Stimulated activated CD8-positive, alpha-beta memory T cell treated with anti-CD3 and anti-CD28 coated beads, Interleukin-15, amount 100 ng/mL, for 24 hours (primary cell): ENCODE measurements around the gene PDCD1.
"Not testable (repeated sequence)": the region's sequence is repeated elsewhere in the genome, so short reads cannot be mapped to it uniquely, and the experiment has no call there.

Experiments
- DNase-seq: peaks from one replicate; pipeline ENCODE4 v3.0.0-alpha.2; 2020; ENCODE audit warnings: low read depth

The PDCD1 gene

GRCh38 chr2:241813644-241814392 is 44.9 kb downstream of the PDCD1 start:
- no peak for DNase-seq

DNA sequence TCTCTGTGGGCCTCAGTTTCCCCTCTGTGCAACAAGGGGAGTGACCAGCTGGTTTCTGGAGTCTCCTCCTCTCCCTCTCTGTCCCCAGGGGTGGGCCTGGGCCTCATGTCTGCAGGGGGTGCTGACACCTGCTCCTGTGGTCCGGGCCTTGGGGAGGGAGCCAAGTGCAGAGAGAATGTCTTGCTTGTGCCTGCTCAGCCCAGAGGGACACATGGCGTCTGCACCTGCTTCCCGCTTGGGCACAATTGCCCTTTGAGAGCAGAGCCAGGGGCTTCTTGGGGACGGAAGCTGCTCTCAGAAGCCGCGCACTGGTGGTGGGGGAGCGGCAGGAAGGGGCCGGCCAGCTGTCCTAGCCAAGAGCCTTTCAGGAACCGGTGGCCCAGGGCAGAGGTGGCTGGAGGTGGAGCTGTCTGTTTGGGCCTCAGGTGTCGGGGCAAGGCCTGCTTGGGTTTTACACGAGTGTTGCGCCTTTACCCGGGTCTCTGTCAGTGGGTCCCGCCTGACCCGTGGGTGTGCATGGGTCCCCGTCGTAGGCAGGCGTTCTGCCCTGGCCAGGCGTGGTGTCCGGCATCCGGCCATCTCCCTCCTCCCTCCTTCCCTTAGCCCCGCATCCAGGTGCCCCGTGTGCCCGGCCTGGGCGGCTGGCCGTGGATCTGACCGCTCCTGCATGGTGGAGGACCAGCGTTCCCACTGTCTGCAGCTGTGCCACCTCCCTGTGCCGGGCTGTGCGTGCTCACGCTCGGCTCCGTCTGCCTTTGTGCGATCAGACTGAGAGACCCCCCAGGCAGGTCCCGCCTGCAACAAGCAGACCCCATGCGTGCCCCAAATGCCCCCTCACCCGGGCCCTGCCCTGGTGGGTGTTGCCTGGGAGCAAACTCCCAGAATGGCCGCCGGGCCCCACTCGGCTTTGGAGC is 45.7 kb downstream of the PDCD1 start:
- DNase-seq, result no peak

DNA sequence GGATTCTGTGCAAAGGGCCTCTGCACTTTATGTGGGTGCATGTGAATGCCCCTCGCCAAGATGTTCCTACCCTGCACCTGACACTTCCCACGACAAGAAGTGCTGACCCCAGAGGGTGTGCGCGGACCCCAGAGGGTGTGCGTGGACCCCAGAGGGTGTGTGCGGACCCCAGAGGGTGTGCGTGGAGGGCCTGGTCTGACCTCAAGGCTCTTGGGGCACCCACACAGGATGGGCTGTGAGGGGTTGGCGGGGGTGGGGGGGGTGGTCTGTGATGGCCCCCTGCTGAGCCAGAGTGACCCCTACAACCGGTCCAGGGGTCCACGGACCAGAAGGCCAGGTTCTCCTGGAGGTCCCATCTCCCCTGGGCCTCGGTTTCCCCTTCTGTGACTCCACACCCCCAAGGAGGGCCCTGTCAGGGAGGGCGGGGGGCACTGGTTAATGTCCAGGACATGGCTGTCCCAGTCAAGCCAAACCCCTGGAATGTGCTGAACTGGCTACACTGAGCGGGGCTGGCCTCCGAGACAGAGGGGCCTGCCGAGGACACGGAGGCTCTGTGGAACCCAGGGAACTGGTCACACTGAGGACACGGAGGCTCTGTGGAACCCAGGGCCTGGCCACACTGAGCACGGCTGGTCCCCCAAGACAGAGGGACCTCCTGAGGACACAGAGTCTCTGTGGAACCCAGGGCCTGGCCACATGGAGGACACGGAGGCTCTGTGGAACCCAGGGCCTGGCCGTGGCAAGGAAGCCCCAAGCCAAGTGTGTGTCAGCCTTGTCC is 46.6 kb downstream of the PDCD1 start:
- no peak for DNase-seq

- no peak for DNase-seq
Measured at GRCh38 chr2:241811201-241811951, 47.3 kb downstream of the PDCD1 start.

DNA sequence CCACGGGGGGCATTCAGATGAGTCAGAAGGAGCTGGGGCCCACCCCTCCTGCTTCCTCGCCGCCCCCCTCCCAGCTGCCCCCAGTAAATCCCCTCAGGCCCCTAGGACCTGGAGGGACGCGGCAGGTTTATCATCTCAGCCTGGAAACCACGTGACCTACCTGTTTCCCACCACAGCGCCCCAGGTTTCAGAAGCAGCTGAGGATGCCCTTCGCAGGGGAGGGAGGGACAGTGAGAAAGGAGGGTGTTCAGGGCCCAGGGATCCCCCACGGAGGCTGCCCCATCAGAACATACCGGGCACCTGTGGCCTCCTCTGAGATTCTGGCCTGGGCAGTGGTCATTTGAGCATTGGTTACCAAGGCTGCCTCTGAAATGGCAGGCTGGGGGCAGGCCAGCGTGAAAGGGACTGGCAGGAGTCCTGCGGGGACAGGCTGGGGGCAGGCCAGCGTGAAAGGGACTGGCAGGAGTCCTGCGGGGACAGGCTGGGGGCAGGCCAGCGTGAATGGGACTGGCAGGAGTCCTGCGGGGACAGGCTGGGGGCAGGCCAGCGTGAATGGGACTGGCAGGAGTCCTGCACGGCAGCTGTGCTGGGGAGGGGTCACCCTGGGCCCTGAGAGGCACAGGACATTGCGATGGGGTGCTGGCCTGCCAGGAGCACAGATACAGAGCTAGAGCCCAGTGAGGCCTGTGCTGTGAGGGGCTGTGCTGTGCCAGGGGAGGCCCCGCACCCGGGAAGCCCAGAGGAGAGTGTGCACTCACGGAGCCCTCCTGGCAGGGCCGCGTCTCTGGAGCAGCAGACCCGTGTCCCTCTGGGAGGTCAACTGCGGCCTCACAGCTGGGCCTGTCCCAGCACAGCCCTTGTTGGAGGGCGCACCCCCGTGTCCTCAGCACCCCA is 48.1 kb downstream of the PDCD1 start:
- DNase-seq, result no peak

GRCh38 chr2:241809383-241810306 is 49.0 kb downstream of the PDCD1 start:
- no peak for DNase-seq

GRCh38 chr2:241808721-241809382 is 49.8 kb downstream of the PDCD1 start, which contains the start of gene NEU4:
NEU4 (plus strand) TSS chr2:241809193; CDS start chr2:241814485, 5,292 bp downstream.
- DNase-seq, result no peak

DNA sequence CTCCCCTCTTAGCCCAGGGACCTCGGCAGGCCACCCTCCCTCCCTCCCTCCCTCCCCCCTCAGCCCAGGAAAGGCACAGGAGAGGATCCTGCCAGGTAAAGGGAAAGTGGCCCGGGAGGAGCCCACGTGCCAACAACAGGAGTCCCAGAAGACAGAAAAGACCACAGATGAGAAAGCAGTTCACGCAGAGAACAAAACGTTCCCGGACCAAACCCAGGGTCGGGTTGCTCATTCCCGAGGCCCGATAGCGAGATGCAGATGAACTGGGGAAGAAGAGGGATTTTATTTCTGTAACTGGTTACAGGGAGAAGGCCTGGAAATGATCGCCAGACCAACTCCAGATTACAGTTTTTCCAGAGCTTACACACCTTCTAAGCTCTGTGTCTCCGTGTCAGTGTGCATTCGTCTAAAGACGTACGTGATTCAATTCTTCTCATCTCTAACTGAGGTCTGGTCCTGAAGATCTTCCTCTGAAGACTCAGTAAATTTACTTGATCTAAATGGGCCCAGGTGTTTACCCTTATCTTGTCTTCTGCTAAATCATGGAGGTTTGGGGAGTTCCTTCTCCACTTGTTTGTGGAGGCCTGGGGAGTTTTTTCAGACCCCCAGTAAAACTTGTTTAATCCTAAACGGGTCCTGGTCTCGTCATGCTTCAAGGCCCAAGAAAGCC is 50.5 kb downstream of the PDCD1 start:
- no peak for DNase-seq

- not testable (repeated sequence) for DNase-seq
Measured at GRCh38 chr2:241806217-241806616, 52.5 kb downstream of the PDCD1 start.

GRCh38 chr2:241804326-241805229 is 54.1 kb downstream of the PDCD1 start:
- no peak for DNase-seq

- no peak for DNase-seq
Measured at GRCh38 chr2:241803387-241804325, 55.0 kb downstream of the PDCD1 start.

GRCh38 chr2:241802421-241803318 is 56.0 kb downstream of the PDCD1 start:
- no peak for DNase-seq

- DNase-seq, result no peak
Measured at GRCh38 chr2:241801611-241802420, 56.9 kb downstream of the PDCD1 start.
